OCI-LY1 (cell line): ENCODE data around the gene GNAQ.
"Not testable (repeated sequence)": the region's sequence is repeated elsewhere in the genome, so short reads cannot be mapped to it uniquely, and the experiment has no call there.

Experiments
- H2AFZ ChIP-seq: fragments of 200-600 bp; sonication (generic), shearing (Covaris generic); 2 replicates; pipeline ENCODE4 v1.6.0; 2014; ENCODE audit warnings: antibody characterized with exemption, mild to moderate bottlenecking, low read length
- H3F3A ChIP-seq: fragments of 200-600 bp; sonication (generic), shearing (Covaris generic); 2 replicates; pipeline ENCODE4 v1.6.0; 2014; ENCODE audit warnings: mild to moderate bottlenecking, antibody characterized with exemption, low read length, moderate library complexity; ENCODE audit not compliant: insufficient read depth
- H3K27ac ChIP-seq: fragments of 200-600 bp; sonication (generic); 2 replicates; pipeline ENCODE4 v1.5.1; 2014; ENCODE audit warnings: low read length, mixed run types, mild to moderate bottlenecking, low read depth; ENCODE audit not compliant: poor library complexity, severe bottlenecking
- H3K27me3 ChIP-seq: fragments of 200-600 bp; sonication (generic); 2 replicates; pipeline ENCODE4 v1.6.0; 2014; ENCODE audit warnings: antibody characterized with exemption, mild to moderate bottlenecking, low read length, moderate library complexity; ENCODE audit not compliant: insufficient read depth
- H3K36me3 ChIP-seq: fragments of 200-600 bp; sonication (generic); 2 replicates; pipeline ENCODE4 v1.6.1; 2014; ENCODE audit warnings: mild to moderate bottlenecking, antibody characterized with exemption, low read length, moderate library complexity, mixed read lengths; ENCODE audit not compliant: insufficient read depth
- H3K4me1 ChIP-seq: fragments of 200-600 bp; sonication (generic); 2 replicates; pipeline ENCODE4 v1.5.1; 2014; ENCODE audit warnings: mild to moderate bottlenecking, low read length, moderate library complexity; ENCODE audit not compliant: insufficient read depth, severe bottlenecking
- H3K4me2 ChIP-seq: fragments of 200-600 bp; sonication (generic), shearing (Covaris generic); 2 replicates; pipeline ENCODE4 v1.6.1; 2014; ENCODE audit warnings: low read length
- H3K4me3 ChIP-seq: fragments of 200-600 bp; sonication (generic); 2 replicates; pipeline ENCODE4 v1.5.1; 2014; ENCODE audit warnings: low read length, low read depth, mild to moderate bottlenecking, mixed read lengths; ENCODE audit not compliant: poor library complexity, severe bottlenecking
- H3K79me2 ChIP-seq: fragments of 200-600 bp; shearing (Covaris generic); 2 replicates; pipeline ENCODE4 v1.6.1; 2016; ENCODE audit warnings: mixed run types, low read length, mixed read lengths; ENCODE audit not compliant: insufficient read depth
- H3K9ac ChIP-seq: fragments of 200-600 bp; sonication (generic), shearing (Covaris generic); 2 replicates; pipeline ENCODE4 v1.6.1; 2014; ENCODE audit warnings: mild to moderate bottlenecking, low read length, mixed read lengths
- H3K9me2 ChIP-seq: fragments of 200-600 bp; sonication (generic), shearing (Covaris generic); 2 replicates; pipeline ENCODE4 v1.6.1; 2014; ENCODE audit warnings: low read depth, mild to moderate bottlenecking, low read length, mixed read lengths
- H3K9me3 ChIP-seq: fragments of 200-600 bp; shearing (Covaris generic); 2 replicates; pipeline ENCODE4 v1.6.1; 2014; ENCODE audit warnings: low read length, mixed read lengths
- H4K20me1 ChIP-seq: fragments of 200-600 bp; sonication (generic), shearing (Covaris generic); 2 replicates; pipeline ENCODE4 v1.6.0; 2016; ENCODE audit warnings: mild to moderate bottlenecking, low read length; ENCODE audit not compliant: insufficient read depth
- EZH2 ChIP-seq: fragments of 200-600 bp; sonication (generic), shearing (Covaris generic); IDR thresholded peaks from 2 replicates; pipeline ENCODE4 v1.8.0; 2017; ENCODE audit warnings: borderline replicate concordance, mixed run types, mild to moderate bottlenecking, antibody characterized with exemption, low read length, moderate library complexity, mixed read lengths
- TF ChIP-seq, protein P1 (sequence below): fragments of 200-600 bp; sonication (generic), shearing (Covaris generic); IDR thresholded peaks from 2 replicates; pipeline ENCODE4 v1.5.1; 2017; ENCODE audit warnings: mild to moderate bottlenecking, antibody characterized with exemption, low read length, moderate library complexity, mixed read lengths

GNAQ gene

DNA sequence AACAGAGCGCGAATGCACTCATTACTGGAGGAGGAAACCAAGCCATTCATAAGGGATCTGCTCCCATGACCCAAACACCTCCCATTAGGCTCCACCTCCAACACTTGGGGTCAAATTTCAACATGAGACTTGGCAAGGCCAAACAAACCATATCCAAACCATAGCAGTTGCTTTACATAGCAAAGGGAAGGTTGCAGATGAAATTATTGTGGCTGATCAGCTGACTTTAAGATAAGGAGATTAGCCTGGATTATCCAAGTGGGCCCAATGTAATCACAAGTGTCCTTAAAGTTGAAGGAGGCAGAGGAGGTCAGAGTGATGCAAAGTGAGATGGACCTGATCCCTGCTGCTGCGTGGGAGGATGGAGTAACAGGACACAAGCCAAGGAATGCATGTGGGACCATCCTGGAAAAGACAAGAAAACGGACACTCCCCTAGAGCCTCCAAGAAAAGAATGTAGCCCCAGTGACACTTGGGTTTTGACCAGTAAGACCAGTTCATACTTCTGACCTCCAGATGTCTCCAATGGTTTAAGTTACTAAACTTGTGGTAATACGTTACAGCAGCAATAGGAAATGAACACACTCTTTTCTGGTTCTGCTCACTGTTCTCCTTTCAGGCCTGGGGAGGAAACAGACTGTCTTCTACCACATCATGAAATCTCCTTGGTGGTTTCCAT, 167.3 kb downstream of the GNAQ start:
- Histone ChIP-seq H3K9ac (no peak overlapping the region), H4K20me1 (no peaks in the 10 kb centered on the region), H3K36me3 (no peaks in the 10 kb centered on the region), H2AFZ (no peak overlapping the region), H3K4me2 (no peak overlapping the region), H3K27ac (no peak overlapping the region), H3K4me1 (no peaks in the 10 kb centered on the region), H3K27me3 (no peaks in the 10 kb centered on the region), H3K9me2 (no peaks in the 10 kb centered on the region), H3F3A (no peaks in the 10 kb centered on the region), H3K79me2 (no peaks in the 10 kb centered on the region), H3K4me3 (no peak overlapping the region), H3K9me3 (no peaks in the 10 kb centered on the region)
- TF ChIP-seq, protein P1, sequence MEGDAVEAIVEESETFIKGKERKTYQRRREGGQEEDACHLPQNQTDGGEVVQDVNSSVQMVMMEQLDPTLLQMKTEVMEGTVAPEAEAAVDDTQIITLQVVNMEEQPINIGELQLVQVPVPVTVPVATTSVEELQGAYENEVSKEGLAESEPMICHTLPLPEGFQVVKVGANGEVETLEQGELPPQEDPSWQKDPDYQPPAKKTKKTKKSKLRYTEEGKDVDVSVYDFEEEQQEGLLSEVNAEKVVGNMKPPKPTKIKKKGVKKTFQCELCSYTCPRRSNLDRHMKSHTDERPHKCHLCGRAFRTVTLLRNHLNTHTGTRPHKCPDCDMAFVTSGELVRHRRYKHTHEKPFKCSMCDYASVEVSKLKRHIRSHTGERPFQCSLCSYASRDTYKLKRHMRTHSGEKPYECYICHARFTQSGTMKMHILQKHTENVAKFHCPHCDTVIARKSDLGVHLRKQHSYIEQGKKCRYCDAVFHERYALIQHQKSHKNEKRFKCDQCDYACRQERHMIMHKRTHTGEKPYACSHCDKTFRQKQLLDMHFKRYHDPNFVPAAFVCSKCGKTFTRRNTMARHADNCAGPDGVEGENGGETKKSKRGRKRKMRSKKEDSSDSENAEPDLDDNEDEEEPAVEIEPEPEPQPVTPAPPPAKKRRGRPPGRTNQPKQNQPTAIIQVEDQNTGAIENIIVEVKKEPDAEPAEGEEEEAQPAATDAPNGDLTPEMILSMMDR, result no peak
- TF ChIP-seq EZH2, result no peak

DNA sequence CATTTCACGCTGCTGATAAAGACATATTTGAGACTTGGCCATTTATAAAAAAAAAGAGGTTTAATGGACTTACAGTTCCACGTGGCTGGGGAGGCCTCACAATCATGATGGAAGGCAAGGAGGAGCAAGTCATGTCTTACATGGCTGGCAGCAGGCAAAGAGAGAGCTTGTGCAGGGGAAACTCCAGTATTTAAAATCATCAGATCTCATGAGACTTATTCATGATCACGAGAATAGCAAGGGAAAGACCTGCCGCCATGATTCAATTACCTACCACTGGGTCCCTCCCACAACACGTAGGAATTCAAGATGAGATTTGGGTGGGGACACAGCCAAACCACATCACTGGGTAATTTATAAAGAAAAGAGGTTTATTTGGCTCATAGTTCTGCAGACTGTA, 168.0 kb downstream of the GNAQ start:
- H3K9ac ChIP-seq, H3F3A ChIP-seq, H3K4me2 ChIP-seq, H3K36me3 ChIP-seq, H2AFZ ChIP-seq, H3K27ac ChIP-seq, H3K27me3 ChIP-seq, H3K79me2 ChIP-seq, H3K9me2 ChIP-seq, H3K9me3 ChIP-seq, H3K4me3 ChIP-seq, H4K20me1 ChIP-seq, H3K4me1 ChIP-seq: not testable (repeated sequence)

DNA sequence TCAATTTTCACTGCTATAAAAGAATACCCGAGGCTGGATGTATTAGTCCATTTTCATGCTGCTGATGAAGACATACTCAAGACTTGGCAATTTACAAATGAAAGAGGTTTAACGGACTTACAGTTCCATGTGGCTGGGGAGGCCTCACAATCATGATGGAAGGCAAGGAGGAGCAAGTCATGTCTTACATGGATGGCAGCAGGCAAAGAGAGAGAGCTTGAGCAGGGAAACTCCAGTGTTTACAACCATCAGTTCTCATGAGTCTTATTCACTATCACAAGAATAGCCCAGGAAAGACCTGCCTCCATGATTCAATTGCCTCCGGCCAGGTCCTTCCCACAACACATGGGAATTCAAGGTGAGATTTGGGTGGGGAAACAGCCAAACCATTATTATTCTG, 170.7 kb downstream of the GNAQ start:
- H3K27me3 ChIP-seq, H3K9me3 ChIP-seq, H2AFZ ChIP-seq, H3K9ac ChIP-seq, H3K4me3 ChIP-seq, H3K9me2 ChIP-seq, H3K4me1 ChIP-seq, H3F3A ChIP-seq, H3K36me3 ChIP-seq, H4K20me1 ChIP-seq, H3K4me2 ChIP-seq, H3K27ac ChIP-seq, H3K79me2 ChIP-seq: not testable (repeated sequence)

DNA sequence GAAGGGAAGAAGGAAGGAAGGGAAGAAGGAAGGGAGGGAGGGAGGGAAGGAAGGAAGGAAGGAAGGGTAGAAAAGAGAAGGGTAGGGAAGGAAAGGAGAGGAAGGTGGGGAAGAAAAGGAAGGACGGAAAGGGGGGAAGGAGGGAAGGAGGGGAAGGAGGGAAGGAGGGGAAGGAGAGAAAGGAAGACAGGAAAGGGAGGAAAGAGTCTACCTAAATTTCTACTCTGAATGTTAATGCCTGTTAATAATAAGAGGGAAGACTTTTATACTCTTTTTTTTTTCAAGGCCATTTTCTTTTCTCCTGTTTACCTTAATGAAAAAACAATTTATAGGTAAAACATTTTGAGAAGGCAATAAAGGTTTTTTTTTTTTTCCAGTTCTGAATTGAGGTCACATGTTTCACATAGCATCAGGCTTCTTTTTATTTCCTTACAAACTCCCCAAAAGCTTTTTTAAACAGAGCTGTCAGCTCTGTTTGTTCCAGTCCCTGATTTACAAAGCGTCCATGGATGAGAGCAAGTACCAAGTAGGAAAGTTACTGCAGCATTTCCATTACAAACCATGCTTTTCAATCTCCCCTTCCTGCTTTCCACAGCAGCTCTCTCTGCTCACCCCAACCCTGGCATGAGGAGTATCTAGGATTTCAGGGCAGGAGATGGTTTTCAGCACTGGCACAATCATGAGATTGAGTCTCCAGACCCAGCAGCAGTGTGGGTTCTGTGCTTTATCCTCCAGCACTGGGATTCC, 173.9 kb downstream of the GNAQ start:
- Histone ChIP-seq H3K4me3 (no peak overlapping the region), H2AFZ (no peak overlapping the region), H3K4me1 (no peaks in the 10 kb centered on the region), H3K9me3 (no peaks in the 10 kb centered on the region), H3K9ac (no peak overlapping the region), H3K9me2 (no peaks in the 10 kb centered on the region), H3K36me3 (no peaks in the 10 kb centered on the region), H3F3A (no peaks in the 10 kb centered on the region), H3K27me3 (no peaks in the 10 kb centered on the region), H3K4me2 (no peak overlapping the region), H3K27ac (no peak overlapping the region), H3K79me2 (no peaks in the 10 kb centered on the region), H4K20me1 (no peaks in the 10 kb centered on the region)
- TF ChIP-seq EZH2, result no peak
- TF ChIP-seq, protein P1, result no peak
